ENCODE results near the gene CTDP1.

CTDP1 gene

DNA sequence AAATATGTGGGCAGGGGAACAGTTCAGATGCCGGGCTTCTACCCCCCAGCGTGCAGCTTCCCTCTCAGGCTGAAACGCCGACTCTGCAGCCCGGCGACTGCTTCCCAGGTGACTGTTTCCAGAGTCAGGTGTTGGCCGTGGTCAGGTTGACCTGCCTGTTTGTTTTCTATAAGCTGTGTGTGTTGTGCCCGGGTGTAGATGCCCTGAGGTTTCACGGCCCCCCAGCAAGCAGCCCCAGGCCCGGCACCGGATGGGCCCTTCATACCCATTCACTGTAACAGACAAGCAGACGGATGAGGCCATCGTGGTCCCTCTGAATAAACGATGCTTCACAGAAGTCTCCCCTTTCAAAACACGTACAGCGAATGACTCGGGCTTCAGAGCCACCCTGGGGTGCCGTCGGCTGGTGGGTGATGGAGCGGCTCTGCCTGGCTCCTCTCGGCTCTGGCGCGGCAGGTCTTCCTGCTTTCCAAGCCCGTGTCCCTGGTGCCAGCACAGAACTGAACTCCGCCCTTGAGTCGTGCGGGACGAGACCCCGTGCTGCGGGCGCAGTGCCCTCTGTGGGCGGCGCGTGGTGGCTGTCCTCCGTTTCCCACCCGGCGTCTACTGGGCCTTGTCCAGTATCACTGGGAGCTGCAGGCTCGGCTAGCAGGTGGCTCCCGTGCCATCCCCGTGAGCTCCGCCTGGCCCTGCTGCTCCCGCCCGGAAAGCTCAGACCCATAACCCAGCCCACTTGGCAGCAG lies 103.1 kb downstream of the CTDP1 start:
- no peak for DNase-seq (ENCODE audit: low spot score)

DNA sequence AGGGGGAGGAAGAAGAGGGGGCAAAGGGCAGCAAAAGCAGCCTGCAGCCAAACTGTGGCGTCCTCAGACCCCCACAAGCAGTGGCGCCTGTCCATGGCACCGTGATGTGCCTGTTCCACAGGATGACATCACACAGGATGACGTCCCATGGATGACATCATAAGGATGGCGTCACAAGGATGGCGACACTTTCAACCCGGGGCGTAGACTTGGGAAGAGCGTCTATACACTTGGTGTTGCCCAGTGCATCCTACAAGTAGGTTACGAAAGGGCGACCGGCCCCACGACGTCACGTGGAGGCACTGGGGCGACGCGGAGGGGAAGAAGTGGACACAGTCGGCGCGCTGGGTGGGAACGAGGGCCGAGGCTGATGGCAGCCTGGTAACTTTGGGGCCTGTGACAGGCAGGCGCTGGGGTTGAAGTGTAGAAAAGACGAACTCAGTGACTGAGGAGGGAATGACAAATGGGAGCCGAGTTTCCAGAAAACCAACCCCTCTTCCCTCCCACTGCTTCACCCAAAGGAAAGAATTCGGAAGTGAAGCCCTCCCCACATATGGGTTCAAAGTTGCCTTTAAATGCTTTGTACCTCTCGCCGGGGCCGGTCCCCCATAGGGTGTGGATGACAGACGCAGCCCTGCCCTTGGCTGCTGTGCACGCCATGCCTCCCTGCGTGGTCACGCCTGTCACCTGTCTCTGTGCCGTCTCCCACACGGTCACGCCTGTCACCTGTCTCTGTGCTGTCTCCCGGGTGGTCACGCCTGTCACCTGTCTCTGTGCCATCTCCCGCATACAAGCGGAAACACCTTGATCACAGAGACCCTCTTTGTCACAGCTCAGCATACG lies 104.7 kb downstream of the CTDP1 start:
- DNase-seq (ENCODE audit: low spot score), result no peak

DNA sequence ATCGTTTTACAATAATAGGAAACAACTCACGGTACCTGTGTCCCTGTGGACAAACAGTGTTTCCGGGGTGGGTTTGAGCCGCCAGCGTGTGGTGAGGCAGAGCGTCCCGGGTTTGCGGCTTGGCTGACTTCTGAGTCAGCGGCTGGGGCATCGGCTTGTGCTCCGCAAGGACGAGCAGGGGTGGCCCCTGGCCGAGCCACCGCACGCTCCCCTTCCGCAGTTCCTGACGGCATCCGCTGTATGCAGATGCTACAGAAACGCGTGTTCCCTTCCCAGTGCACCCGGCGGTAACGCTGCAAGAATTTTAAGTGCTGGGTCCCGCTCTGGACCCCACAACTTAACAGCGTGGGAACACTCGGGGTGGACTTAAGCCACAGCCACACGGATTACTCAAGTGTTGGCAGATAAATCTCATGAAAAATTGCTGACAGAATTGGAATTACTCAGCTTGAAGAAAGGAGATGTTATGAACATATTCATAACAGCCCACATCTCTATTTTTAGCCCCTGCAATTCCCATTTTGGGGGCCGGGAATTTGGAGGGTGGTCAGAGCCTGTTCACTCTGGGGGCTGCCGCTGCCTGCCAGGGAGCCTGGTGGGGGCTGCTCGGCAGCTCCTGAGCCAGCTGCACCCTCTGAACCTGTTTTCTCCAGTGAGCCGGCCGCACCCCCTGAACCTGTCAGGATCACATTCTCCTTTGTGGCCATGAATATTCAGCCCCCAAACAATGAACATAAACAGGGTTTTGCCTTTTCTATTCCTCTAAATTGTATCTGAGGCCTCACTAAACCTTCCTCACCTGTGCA lies 105.6 kb downstream of the CTDP1 start:
- no peak for DNase-seq (ENCODE audit: low spot score)

DNA sequence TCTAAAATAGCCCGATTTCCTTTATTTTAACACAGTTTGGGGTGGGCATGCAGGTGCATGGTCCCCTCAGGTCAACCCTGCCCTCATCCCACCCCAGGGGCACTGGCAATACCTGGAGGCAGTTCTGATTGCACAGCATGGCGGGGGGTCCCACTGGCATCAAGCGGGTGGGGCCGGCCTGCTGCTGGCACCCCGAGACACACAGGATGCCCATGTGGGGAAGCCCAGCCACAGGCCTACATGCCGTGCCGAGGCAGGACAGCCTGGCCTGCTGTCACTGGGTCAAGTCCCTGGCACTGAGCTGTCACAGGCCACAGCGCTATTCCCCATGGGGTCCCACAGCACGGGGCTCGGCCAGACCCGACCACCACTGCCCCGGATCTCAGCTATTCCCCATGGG lies 106.2 kb downstream of the CTDP1 start:
- no peak for DNase-seq (ENCODE audit: low spot score)

- DNase-seq (ENCODE audit: low spot score), result no peak
Observed at GRCh38 chr18:79786304-79786703, 106.7 kb downstream of the CTDP1 start.

DNA sequence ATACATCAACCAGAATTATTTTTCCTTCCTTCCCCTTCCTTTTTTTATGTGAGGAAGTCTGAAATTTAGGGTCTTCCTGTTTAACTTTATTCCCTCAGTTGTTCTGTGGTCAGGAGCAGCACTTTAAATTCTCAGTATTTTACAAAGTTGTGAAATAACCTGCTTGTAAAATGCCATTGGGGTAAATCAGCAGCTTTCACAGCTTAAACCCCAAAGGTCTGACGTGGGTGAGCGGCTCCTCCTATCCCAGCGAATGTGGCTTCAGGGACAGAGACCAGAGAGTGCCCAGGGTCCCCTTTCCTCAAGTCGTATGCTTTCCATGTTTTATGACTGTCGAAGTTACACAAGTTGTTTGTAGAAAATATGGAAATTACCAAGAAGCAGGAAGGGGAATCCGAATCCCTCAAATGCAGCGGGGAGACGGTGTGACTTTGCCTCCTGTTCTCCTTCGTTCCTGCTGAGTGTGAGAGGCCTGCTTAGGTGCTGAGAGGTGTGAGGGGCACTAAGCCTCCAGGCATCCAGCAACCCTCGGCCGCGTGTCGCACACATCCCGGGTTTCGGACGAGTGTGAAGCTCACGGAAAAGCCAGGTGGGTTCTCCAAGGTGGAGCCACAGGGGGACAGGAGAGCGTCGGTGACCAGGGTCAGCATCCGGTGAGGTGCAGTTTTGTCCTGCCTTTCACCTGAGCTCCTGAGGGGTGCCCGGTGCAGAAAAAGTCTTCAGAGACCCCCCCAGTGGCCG lies 107.4 kb downstream of the CTDP1 start:
- no peak for DNase-seq (ENCODE audit: low spot score)

- DNase-seq (ENCODE audit: low spot score), result no peak
Observed at GRCh38 chr18:79787527-79787864, 107.9 kb downstream of the CTDP1 start.

- DNase-seq (ENCODE audit: low spot score), result no peak
Observed at GRCh38 chr18:79787865-79788733, 108.5 kb downstream of the CTDP1 start.

DNA sequence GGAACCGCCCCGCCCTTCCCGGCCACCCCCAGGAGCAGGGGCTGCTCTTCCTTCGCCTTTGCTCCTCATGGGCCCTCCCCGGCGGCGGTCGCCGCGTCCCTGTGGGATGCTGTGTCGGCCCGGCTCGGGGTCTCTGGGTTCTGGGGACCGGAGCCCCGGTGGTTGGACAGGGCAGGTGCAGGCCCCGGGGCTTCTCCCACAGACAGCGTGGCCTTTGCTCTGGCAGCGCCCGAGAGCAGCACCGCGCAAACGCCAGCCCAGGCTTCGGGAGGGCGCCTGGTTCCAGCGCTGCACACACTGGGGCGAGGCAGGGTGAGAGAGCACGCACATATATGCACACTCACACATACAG lies 109.1 kb downstream of the CTDP1 start:
- DNase-seq (ENCODE audit: low spot score), result no peak

GRCh38 chr18:79789091-79789891 lies 109.7 kb downstream of the CTDP1 start:
- DNase-seq (ENCODE audit: low spot score), result no peak

- DNase-seq (ENCODE audit: low spot score), result no peak
Observed at GRCh38 chr18:79789901-79790890, 110.6 kb downstream of the CTDP1 start.

GRCh38 chr18:79790996-79791972 lies 111.7 kb downstream of the CTDP1 start:
- DNase-seq (ENCODE audit: low spot score), result no peak

DNA sequence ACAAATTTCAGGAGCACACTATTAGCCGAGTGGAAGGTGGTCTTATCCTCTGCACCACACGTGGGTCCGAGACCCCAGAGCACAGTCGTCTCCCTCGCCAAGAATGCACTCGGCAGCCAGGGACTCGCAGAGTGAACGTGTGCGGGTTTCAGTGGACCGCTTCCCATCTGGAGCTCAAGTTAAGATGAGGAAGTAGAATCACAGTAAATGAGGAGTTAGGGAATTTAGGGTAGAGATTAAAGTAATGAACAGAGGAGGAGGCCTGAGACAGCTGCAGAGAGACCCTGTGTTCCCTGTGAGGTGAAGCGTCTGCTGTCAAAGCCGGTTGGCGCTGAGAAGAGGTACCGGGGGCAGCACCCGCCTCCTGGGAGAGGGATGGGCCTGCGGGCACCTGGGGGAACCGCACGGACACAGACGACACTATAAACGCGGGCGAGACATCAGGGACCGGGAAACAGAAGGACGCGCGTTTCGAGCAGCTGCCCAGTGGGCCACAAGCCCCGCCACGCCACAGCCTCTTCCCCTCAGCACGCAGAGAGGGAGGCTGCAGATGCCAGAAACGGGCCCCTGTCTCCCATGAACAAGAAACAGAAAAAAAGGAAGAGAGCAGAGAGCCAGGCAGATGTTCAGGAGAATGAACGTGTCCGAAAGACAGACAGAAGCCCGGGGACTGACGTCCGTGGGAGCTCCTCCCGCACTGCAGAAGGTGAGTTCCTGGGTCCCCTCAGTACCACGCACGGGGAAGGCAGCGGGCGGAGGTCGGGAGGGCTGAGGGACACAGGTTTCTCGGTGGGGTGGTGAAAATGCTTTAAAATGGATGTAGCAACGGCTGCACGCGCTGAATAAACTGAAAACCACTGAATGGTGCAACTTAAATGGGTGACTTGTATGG lies 112.7 kb downstream of the CTDP1 start:
- DNase-seq (ENCODE audit: low spot score), result no peak

DNA sequence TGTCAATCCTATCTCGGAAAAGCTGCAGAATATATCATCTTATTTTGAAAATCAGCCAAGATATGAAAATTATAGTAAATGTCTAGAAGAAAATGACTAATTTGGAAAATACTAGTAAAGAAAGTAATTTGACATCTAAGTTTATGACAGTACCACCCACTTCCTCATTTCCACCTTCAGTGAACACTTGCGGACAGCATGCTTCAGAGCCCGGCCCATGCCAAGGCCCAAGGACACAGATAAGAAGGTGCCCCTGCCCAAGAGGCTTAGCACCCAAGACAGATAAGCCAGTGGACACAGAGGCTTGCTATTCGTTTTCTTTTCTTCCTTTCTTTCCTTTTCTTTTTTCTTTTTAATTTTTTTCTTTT lies 113.4 kb downstream of the CTDP1 start:
- no peak for DNase-seq (ENCODE audit: low spot score)

DNA sequence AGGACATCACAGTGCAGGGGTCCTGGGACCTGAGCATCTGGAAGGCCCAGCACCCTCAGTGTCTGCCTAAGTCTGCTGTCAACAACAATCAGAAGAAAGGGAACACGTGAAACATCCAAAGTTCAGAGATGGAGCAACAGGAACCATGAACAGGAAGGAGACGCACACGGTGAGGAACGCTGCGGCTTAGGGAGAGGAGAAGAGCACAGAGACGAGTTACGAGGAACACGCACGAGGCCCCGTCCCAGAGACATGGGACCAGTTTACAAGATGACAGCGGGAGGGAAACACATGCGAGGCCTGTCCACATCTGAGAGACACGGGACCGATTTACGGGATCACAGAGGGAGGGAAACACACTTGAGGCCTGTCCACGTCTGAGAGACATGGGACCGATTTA lies 115.2 kb downstream of the CTDP1 start:
- no peak for DNase-seq (ENCODE audit: low spot score)

GRCh38 chr18:79795446-79795845 lies 115.8 kb downstream of the CTDP1 start:
- DNase-seq (ENCODE audit: low spot score), result no peak

GRCh38 chr18:79796016-79796415 lies 116.4 kb downstream of the CTDP1 start:
- no peak for DNase-seq (ENCODE audit: low spot score)
